GM12878 (cell line): ENCODE measurements around the gene TTLL11. TPM values are rescaled to one million over a fixed set of nuclear protein-coding genes. Genes with fewer than 3 reads are reported as not detected.

ENCODE experiments used
- ATAC-seq: fragments of 200-7000 bp; cut with Tn5 transposase; 3 replicates; pipeline ENCODE4 v1.9.1; 2020; ENCODE audit warnings: mild to moderate bottlenecking, moderate library complexity
- BruUV-seq: library from RNA; stranded (reverse); fragments of 400-500 nt; replicated peaks from 2 replicates; lab custom pipeline; 2021; lab: Mats Ljungman, UMichigan
- CTCF ChIA-PET: fragments of 300-600 bp; sonication (Branson Sonifier 250); formaldehyde crosslinking; extraction: SDS; loops from one replicate; lab custom pipeline; 2021; ENCODE audit warnings: inconsistent platforms; lab: Yijun Ruan, JAX
- POLR2A ChIA-PET: fragments of 350-600 bp; formaldehyde crosslinking; extraction: SDS; loops from one replicate; lab custom pipeline; 2021; ENCODE audit warnings: inconsistent platforms; lab: Charles Lee
- RAD21 ChIA-PET: fragments of 300-600 bp; sonication (Branson Sonifier 250); formaldehyde crosslinking; loops from one replicate; lab custom pipeline; 2023; ENCODE audit warnings: antibody characterized with exemption; ENCODE audit not compliant: unreplicated experiment; lab: Charles Lee
- SMC1A ChIA-PET: fragments of 300-600 bp; sonication (Branson Sonifier 250); formaldehyde crosslinking; loops from one replicate; lab custom pipeline; 2023; ENCODE audit not compliant: unreplicated experiment, uncharacterized antibody; lab: Charles Lee
- DNase-seq: peaks from one replicate; pipeline ENCODE4 v3.0.0-alpha.2; 2011; ENCODE audit warnings: low read depth, low spot score
- FAIRE-seq: peaks from 3 replicates; lab custom pipeline; 2011; peaks lifted over from hg19 to GRCh38; lab: Jason Lieb, UNC
- H2AFZ ChIP-seq: 2 replicates; pipeline ENCODE4 v1.6.0; 2011; ENCODE audit warnings: low read depth, low read length, control low read depth; ENCODE audit not compliant: control insufficient read depth
- H3K27ac ChIP-seq: 2 replicates; pipeline ENCODE4 v1.5.1; 2011; ENCODE audit warnings: control low read depth; ENCODE audit not compliant: control insufficient read depth, insufficient read depth
- H3K27me3 ChIP-seq, 2 experiments: replicated peaks in 1 of 2; 2 replicates each; pipeline versions ENCODE4 v1.6.0 to v1.6.1; 2011; ENCODE audit warnings: low read length in 1 of 2; ENCODE audit not compliant: control insufficient read depth in 2 of 2, insufficient read depth in 2 of 2
- H3K36me3 ChIP-seq, 2 experiments: 2 replicates each; pipeline ENCODE4 v1.5.1; 2011; ENCODE audit warnings: low read length in 1 of 2; ENCODE audit not compliant: control insufficient read depth in 2 of 2, insufficient read depth in 2 of 2
- H3K4me1 ChIP-seq: 2 replicates; pipeline ENCODE4 v1.6.1; 2011; ENCODE audit warnings: mild to moderate bottlenecking, low read length, moderate library complexity, mixed read lengths; ENCODE audit not compliant: control insufficient read depth, insufficient read depth
- H3K4me2 ChIP-seq: 2 replicates; pipeline ENCODE4 v1.6.0; 2011; ENCODE audit warnings: control low read depth; ENCODE audit not compliant: control insufficient read depth, insufficient read depth
- H3K4me3 ChIP-seq: fragments of 200-600 bp; sonication (generic); 2 replicates; pipeline ENCODE4 v1.5.1; 2016
- H3K79me2 ChIP-seq: 2 replicates; pipeline ENCODE4 v1.6.0; 2011; ENCODE audit warnings: low read length; ENCODE audit not compliant: control insufficient read depth, insufficient read depth
- H3K9ac ChIP-seq: 2 replicates; pipeline ENCODE4 v1.8.0; 2011; ENCODE audit warnings: low read length, control low read depth, mixed read lengths; ENCODE audit not compliant: control insufficient read depth, insufficient read depth
- H3K9me3 ChIP-seq: replicated peaks from 3 replicates; pipeline ENCODE4 v1.5.1; 2011; ENCODE audit warnings: mild to moderate bottlenecking, low read length; ENCODE audit not compliant: control insufficient read depth, insufficient read depth
- H4K20me1 ChIP-seq: 2 replicates; pipeline ENCODE4 v1.6.0; 2011; ENCODE audit not compliant: control insufficient read depth, insufficient read depth
- EP300 ChIP-seq, 2 experiments: fragments of 150-350 bp in 1 of 2; IDR thresholded peaks; 2 replicates each; pipeline ENCODE4 v1.6.1; 2011 to 2012; ENCODE audit warnings: low read depth in 2 of 2, low read length in 2 of 2, borderline replicate concordance in 1 of 2, improper control_type of control experiment in 1 of 2, inconsistent platforms in 1 of 2; ENCODE audit not compliant: control insufficient read depth in 1 of 2
- HDAC6 ChIP-seq: fragments of 200-600 bp; sonication (generic); IDR thresholded peaks from one replicate; pipeline ENCODE4 v1.8.0; 2017; ENCODE audit warnings: antibody characterized with exemption; ENCODE audit not compliant: unreplicated experiment
- IKZF1 ChIP-seq: fragments of 450-650 bp; conservative IDR thresholded peaks from 2 replicates; pipeline ENCODE4 v1.6.1; 2017; ENCODE audit warnings: antibody characterized with exemption, mild to moderate bottlenecking
- KDM1A ChIP-seq: fragments of 200-600 bp; sonication (generic); IDR thresholded peaks from 2 replicates; pipeline ENCODE4 v1.6.1; 2016; ENCODE audit warnings: borderline replicate concordance
- MEF2B ChIP-seq: fragments of 450-650 bp; IDR thresholded peaks from 2 replicates; pipeline ENCODE4 v1.6.1; 2018; ENCODE audit warnings: mild to moderate bottlenecking, moderate library complexity; ENCODE audit not compliant: partially characterized antibody, poor library complexity, severe bottlenecking
- NFYA ChIP-seq: IDR thresholded peaks from 2 replicates; pipeline ENCODE4 v1.6.1; 2011; ENCODE audit warnings: low read depth, mild to moderate bottlenecking, low read length, improper control_type of control experiment, borderline replicate concordance
- NR2C2 ChIP-seq: IDR thresholded peaks from 2 replicates; pipeline ENCODE4 v1.6.1; 2011; ENCODE audit warnings: borderline replicate concordance, low read depth; ENCODE audit not compliant: control insufficient read depth, insufficient read length
- PAX5 ChIP-seq: IDR thresholded peaks from 2 replicates; pipeline ENCODE4 v1.6.1; 2011; ENCODE audit warnings: low read depth, low read length, borderline replicate concordance
- WGBS: methylation state at CpG from one replicate; pipeline ENCODE4 v1.1.6; 2016; ENCODE audit warnings: low lambda C conversion rate; ENCODE audit not compliant: insufficient replicate concordance, insufficient coverage; ENCODE audit errors: missing lambda C conversion rate; 5-methylcytosine and 5-hydroxymethylcytosine counted together
- in situ Hi-C: fragments of 300-500 bp; cut with MboI; formaldehyde crosslinking; loops from 9 replicates; pipeline ENCODE4 v1.14.3; 2018; ENCODE audit warnings: mixed read lengths
- intact Hi-C: fragments of 100-400 bp; cut with micrococcal nuclease; formaldehyde crosslinking; loops from one replicate; pipeline ENCODE4 v1.14.2; 2022; ENCODE audit not compliant: unreplicated experiment
- polyA plus RNA-seq, 11 experiments: library from polyadenylated mRNA; depleted of rRNA in 4 of 11; unstranded in 6 of 11; stranded (reverse) in 5 of 11; fragments of >200 nt; fragmentation: Nextera tagmentation in 4 of 11; fragmentation: Illumina TruSeq in 1 of 11; extraction: Ambion mirVana in 4 of 11; extraction: Trizol in 1 of 11; gene quantifications; 1 replicate in 1 of 11; 2 replicates in 10 of 11; pipeline versions ENCODE4 v1.2.1 to v1.2.3, GENCODE V29; 2011 to 2016; ENCODE audit warnings: inconsistent platforms in 2 of 11, missing spikeins in 2 of 11, low read depth in 1 of 11
- total RNA-seq, 4 experiments: library from RNA; depleted of rRNA in 3 of 4; stranded (reverse); fragments of >200 nt in 3 of 4; fragmentation: Illumina TruSeq in 1 of 4; extraction: Trizol in 1 of 4; gene quantifications; 2 replicates each; pipeline versions ENCODE4 v1.2.1 to v1.2.3, GENCODE V29; 2013 to 2021
- TF ChIP-seq, protein P1 (sequence below): fragments of 450-650 bp; formaldehyde crosslinking; IDR thresholded peaks from 2 replicates; pipeline ENCODE4 v1.5.0; 2022; ENCODE audit warnings: mild to moderate bottlenecking, missing genetic modification characterization
- TF ChIP-seq, protein P2 (sequence below): fragments of 450-650 bp; conservative IDR thresholded peaks from 2 replicates; pipeline ENCODE4 v1.6.1; 2017; ENCODE audit warnings: mild to moderate bottlenecking, moderate library complexity

The TTLL11 gene
- total and polyA plus RNA-seq, 10 of the 15 experiments (the other 5 are each of a cell fraction or from before 2014, with no cell fraction given): 1.2 to 3.7 (median 2.9) TPM

DNA sequence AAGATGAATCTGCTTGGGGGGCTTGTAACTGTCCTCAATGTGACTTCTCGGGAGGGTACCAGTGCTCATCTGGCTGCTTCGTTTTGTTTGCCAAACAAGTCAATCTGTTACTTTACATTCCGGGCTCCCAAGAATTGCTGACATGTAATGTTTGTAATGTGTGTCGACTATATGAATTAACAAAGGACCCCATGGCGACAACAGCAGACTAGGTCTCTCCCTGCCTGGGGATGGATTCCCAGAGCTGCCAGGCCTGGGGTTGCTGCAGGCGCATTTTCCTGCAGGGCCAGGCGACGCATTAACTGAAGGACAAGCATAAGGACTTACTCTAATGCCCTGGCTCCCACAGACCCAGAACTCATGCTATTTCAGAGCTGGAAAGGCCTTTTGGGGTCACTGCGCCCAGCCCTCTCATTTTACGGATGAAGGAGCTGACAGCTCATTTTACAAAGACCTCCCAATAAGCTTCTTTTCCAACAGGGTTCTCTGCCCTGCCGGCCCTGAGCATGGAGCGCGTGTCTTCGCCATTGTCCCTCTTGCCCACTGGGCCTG is 214.8 kb downstream of the TTLL11 start:
- no peak for FAIRE-seq
- H4K20me1 ChIP-seq: no peaks in the 10 kb centered on the region
- CTCF ChIA-PET: no interaction called here
- no peaks in the 10 kb centered on the region; a peak in 1 of 4 replicates for H3K27me3 ChIP-seq
- WGBS: 73% methylated on average over 14 of the region's 14 CpGs
- no peak overlapping the region for H3K4me2 ChIP-seq
- RAD21 ChIA-PET: no interaction called here
- BruUV-seq: no TSS peak
- ATAC-seq: no peak
- H3K4me1 ChIP-seq: no peaks in the 10 kb centered on the region
- intact Hi-C loops: no loop called here
- H3K9me3 ChIP-seq: no peaks in the 10 kb centered on the region
- H3K4me3 ChIP-seq: no peak overlapping the region
- no peak overlapping the region for H2AFZ ChIP-seq
- no peak overlapping the region for H3K9ac ChIP-seq
- no peak for DNase-seq
- POLR2A ChIA-PET: no interaction called here
- H3K36me3 ChIP-seq: no peaks in the 10 kb centered on the region
- TF ChIP-seq PAX5: no peak
- no peak for TF ChIP-seq EP300 (IDR thresholded peaks at IDR 0.05; ENCODE audit: borderline replicate concordance in 1 of 2, control insufficient read depth in 1 of 2, low read depth in 2 of 2, low read length in 2 of 2)
- TF ChIP-seq HDAC6: no peak
- no peak for TF ChIP-seq MEF2B
- TF ChIP-seq, protein P1, sequence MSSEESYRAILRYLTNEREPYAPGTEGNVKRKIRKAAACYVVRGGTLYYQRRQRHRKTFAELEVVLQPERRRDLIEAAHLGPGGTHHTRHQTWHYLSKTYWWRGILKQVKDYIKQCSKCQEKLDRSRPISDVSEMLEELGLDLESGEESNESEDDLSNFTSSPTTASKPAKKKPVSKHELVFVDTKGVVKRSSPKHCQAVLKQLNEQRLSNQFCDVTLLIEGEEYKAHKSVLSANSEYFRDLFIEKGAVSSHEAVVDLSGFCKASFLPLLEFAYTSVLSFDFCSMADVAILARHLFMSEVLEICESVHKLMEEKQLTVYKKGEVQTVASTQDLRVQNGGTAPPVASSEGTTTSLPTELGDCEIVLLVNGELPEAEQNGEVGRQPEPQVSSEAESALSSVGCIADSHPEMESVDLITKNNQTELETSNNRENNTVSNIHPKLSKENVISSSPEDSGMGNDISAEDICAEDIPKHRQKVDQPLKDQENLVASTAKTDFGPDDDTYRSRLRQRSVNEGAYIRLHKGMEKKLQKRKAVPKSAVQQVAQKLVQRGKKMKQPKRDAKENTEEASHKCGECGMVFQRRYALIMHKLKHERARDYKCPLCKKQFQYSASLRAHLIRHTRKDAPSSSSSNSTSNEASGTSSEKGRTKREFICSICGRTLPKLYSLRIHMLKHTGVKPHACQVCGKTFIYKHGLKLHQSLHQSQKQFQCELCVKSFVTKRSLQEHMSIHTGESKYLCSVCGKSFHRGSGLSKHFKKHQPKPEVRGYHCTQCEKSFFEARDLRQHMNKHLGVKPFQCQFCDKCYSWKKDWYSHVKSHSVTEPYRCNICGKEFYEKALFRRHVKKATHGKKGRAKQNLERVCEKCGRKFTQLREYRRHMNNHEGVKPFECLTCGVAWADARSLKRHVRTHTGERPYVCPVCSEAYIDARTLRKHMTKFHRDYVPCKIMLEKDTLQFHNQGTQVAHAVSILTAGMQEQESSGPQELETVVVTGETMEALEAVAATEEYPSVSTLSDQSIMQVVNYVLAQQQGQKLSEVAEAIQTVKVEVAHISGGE: no peak
- TF ChIP-seq, protein P2, sequence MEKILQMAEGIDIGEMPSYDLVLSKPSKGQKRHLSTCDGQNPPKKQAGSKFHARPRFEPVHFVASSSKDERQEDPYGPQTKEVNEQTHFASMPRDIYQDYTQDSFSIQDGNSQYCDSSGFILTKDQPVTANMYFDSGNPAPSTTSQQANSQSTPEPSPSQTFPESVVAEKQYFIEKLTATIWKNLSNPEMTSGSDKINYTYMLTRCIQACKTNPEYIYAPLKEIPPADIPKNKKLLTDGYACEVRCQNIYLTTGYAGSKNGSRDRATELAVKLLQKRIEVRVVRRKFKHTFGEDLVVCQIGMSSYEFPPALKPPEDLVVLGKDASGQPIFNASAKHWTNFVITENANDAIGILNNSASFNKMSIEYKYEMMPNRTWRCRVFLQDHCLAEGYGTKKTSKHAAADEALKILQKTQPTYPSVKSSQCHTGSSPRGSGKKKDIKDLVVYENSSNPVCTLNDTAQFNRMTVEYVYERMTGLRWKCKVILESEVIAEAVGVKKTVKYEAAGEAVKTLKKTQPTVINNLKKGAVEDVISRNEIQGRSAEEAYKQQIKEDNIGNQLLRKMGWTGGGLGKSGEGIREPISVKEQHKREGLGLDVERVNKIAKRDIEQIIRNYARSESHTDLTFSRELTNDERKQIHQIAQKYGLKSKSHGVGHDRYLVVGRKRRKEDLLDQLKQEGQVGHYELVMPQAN: no peak
- TF ChIP-seq NFYA: no peak
- no peak for TF ChIP-seq IKZF1
- TF ChIP-seq NR2C2: no peak
- no peak for TF ChIP-seq KDM1A
- TF ChIP-seq, all 136 proteins: peak for 0
- Histone ChIP-seq H3K79me2 (no peaks in the 10 kb centered on the region), H3K27ac (no peak overlapping the region)
- SMC1A ChIA-PET: no interaction called here
- in situ Hi-C loops: no loop called here
